GM12891 (cell line): ENCODE measurements around the gene HEXB.

ENCODE experiments used
- PAX5 ChIP-seq: IDR thresholded peaks from 2 replicates; pipeline ENCODE4 v1.6.1; 2011; ENCODE audit warnings: low read length, moderate library complexity, mild to moderate bottlenecking; ENCODE audit not compliant: insufficient read depth, severe bottlenecking
- POLR2A ChIP-seq: IDR thresholded peaks from 2 replicates; pipeline ENCODE4 v1.6.1; 2011; ENCODE audit warnings: low read depth, low read length, control low read depth
- POLR2AphosphoS5 ChIP-seq: IDR thresholded peaks from 2 replicates; pipeline ENCODE4 v1.6.1; 2011; ENCODE audit warnings: low read depth, low read length, control low read depth
- POU2F2 ChIP-seq: IDR thresholded peaks from 2 replicates; pipeline ENCODE4 v1.6.1; 2011; ENCODE audit warnings: low read depth, mild to moderate bottlenecking, control low read depth, low read length, moderate library complexity
- SPI1 ChIP-seq: IDR thresholded peaks from 2 replicates; pipeline ENCODE4 v1.6.1; 2011; ENCODE audit warnings: low read depth, low read length, control low read depth
- TAF1 ChIP-seq: IDR thresholded peaks from 2 replicates; pipeline ENCODE4 v1.6.1; 2011; ENCODE audit warnings: low read depth, low read length, control low read depth

- no peak for TF ChIP-seq POLR2A
- no peak for TF ChIP-seq TAF1
- no peak for TF ChIP-seq POLR2AphosphoS5
- no peak for TF ChIP-seq SPI1
- TF ChIP-seq POU2F2: no peak
- TF ChIP-seq PAX5: no peak
Observed at GRCh38 chr5:74765929-74766328, 80.9 kb downstream of the HEXB start.
